Transverse colon (tissue), 4 donors: Measurements from ENCODE around the gene CCNG1.

Source experiments
- CTCF ChIP-seq, 5 experiments: fragments of 200-600 bp in 3 of 5; fragments of 450-650 bp in 2 of 5; sonication (generic) in 3 of 5; IDR thresholded peaks; 1 replicate in 2 of 5; 2 replicates in 3 of 5; pipeline ENCODE4 v1.5.1; 2016 to 2017; ENCODE audit warnings: antibody characterized with exemption in 5 of 5, inconsistent platforms in 3 of 5, mild to moderate bottlenecking in 2 of 5, moderate library complexity in 1 of 5
- EP300 ChIP-seq: sonication (generic); formaldehyde crosslinking; IDR thresholded peaks from one replicate; pipeline ENCODE4 v1.6.1; 2017; ENCODE audit warnings: antibody characterized with exemption, low read depth
- POLR2A ChIP-seq: fragments of 450-650 bp; IDR thresholded peaks from one replicate; pipeline ENCODE4 v1.6.1; 2016; ENCODE audit warnings: antibody characterized with exemption, mild to moderate bottlenecking, moderate library complexity
- POLR2AphosphoS5 ChIP-seq, 3 donors: sonication (generic); formaldehyde crosslinking; IDR thresholded peaks; one replicate each; pipeline ENCODE4 v1.6.1; 2016; ENCODE audit warnings: antibody characterized with exemption in 3 of 3

GRCh38 chr5:163478982-163479271 is 41.5 kb downstream of the CCNG1 start:
- TF ChIP-seq CTCF (IDR thresholded peaks at IDR 0.05), result no peak
- TF ChIP-seq EP300, result no peak
- no peak for TF ChIP-seq POLR2A
- TF ChIP-seq POLR2AphosphoS5 (IDR thresholded peaks at IDR 0.05), result no peak
